NCI-H2227 (cell line): Measurements from ENCODE around the gene VWF.
A peak's percentile ranks its signal among the peaks of the same experiment; 100 is the strongest.

Source experiments
- DNase-seq: peaks from one replicate; lab custom pipeline; 2025; ENCODE audit not compliant: unreplicated experiment; lab: John Stamatoyannopoulos, UW

VWF gene

GRCh38 chr12:6062757-6063735 lies 61.4 kb downstream of the VWF start:
- peak; percentile 27 for DNase-seq

- DNase-seq = no peak
Observed at GRCh38 chr12:6062395-6062756, 62.1 kb downstream of the VWF start.

- no peak for DNase-seq
Observed at GRCh38 chr12:6061660-6062059, 62.8 kb downstream of the VWF start.

DNA sequence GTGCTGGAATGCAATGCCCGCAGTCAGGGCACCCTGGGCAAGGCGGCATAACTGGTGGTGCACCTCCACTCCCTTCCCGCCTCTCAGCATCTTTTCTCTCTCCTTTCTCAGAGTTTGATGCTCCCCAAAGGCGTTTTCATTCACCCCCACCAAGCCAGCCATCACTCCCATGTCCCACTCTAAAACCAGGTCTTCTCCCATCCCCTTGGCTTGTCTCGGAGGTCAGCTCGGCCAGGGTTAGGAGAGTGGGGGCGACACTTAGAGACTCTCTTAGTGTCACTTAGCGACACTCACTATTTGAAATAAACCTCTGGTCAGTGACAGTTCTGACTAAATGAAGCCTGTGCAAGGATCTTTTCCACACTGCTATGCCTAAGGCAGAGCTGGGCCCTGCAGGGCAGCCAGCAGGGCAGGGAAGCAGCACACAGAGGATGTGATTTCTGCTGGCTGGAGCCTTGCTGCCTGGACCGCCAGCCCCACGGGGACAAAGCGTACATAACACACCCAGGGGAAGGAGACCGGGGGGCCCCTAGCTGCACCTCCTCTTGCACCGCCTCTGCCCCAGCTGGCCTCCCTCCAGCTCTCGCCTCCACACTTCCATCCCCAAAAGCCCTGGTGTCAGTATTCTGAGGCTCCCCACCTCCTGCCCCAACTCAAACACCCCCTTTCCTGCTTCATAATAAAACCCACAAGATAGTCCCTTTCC lies 64.5 kb downstream of the VWF start:
- DNase-seq = no peak

- DNase-seq = no peak
Observed at GRCh38 chr12:6059221-6059620, 65.2 kb downstream of the VWF start.

- no peak for DNase-seq
Observed at GRCh38 chr12:6058481-6059161, 65.8 kb downstream of the VWF start.

- DNase-seq = no peak
Observed at GRCh38 chr12:6057700-6058099, 66.8 kb downstream of the VWF start.

DNA sequence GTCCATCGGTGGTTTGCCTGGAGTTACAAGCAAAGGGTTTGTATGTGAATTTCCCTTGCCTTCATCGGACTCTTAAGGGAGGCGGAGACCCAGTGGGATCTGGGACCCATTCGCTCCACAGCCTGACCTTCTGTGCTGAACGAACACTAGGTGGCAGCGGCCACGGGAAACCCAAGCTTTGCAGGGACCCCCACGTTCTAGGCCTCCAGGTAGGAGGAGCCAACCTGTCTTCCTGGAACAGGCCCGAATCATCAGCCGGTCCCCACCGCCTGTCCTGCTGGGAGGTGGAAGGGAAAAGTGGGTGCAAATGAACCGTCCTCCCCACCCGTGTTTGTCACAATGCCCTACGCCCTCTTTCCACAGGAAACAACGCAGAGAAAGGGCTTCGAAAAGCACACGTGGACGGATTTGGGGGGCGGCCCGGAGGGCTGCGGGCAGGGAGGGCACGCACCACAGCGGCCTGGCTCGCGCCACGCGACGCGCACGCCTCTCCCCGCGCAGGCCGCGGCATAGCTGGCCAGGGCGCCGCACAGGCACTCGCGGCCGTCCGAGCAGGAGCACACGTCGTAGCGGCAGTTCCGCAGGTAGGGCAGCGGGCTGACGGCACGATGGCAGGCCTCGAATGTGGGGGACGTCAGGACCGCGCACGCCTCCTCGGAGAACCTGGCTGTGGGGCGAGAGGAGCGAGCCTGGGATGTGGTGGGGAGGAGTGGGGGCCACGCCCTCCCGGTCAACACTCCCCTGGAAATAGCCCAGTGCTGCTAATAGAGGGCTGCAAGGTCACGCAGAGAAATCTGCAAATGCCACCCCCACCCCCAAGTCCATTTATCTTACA lies 67.8 kb downstream of the VWF start:
- no peak for DNase-seq

GRCh38 chr12:6053541-6053940 lies 70.9 kb downstream of the VWF start:
- DNase-seq = no peak

- no peak for DNase-seq
Observed at GRCh38 chr12:6052940-6053329, 71.5 kb downstream of the VWF start.

GRCh38 chr12:6052206-6052939 lies 72.1 kb downstream of the VWF start:
- DNase-seq = no peak

DNA sequence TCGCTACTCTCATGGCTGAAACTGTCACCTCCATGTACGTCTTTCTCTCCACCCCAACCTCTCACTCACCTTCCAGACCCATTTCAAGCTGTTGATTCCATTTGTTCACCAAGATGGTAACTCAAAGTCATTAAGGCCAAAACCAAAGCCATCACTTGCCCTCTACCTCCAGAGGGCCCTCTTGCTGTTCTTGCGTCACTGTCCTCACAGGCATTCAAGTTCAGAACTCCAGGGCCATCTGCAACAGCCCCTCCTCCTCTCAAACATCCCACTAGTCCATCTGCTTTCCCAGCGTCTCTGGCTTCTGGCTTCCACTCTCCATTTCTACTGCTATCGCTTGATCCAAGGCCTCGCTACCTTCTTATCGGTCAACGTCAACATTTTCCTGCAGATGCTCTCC lies 74.5 kb downstream of the VWF start:
- no peak for DNase-seq

DNA sequence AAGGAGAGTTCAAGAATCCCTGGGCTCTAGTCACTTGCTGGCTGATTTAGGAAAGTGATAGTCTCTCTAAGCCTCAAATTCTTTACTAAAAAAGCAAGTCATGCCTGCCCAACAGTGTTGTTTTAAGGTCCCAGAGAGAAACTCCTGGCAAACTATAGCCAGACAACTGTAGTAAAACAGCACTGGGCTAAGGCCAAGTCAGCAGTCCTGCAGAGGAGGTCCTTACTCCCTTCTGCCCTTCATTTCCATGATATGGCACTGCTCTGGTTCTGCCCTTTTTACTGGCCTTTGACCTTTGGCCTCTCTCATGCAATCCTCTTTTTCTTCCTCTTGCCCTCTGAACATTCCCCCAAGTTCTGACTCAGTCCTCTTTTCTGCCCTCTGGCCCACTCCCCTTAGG lies 74.9 kb downstream of the VWF start:
- DNase-seq = no peak

DNA sequence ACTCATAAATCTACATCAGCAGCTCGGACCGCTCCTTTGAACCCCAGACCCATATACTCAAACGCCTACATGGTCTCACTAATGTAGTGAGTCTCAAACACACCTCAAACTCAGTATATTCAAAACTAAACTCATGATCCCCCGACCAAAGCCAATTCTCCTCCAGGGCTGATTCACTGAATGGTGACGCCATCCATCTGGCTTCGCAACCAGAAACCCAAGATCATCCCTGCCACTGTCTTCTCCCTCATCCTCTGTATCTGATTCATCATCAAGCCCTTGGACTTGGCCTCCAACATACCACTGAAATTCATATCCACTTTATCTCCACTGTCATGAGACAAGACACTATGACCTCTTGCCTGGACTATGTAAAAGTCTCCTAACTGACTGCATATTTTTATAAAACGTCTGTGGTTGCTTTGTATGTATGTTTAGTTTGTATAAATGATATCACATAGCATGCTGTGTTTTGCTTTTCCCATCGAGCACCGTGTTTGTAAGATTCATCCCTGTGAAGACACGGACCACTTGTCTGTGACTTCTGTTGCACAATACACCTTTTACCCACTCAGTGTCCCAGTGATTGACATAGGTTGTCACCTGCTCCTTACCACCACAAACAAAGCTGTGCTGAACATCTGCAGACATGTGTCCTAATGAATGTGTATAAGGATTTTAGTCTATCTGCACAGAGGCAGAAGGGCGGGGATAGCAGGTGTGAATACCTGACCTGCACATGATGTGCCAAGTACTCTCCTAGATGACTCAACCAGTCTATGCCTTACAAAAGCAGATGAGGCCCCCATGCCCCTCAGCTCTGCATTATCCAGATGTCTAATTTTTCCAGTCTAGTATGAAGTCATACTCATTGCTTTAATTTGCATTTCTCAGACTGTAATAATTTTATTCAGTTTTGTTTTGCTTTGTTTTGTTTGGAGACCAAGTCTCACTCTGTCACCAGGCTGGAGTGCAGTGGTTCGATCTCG lies 76.9 kb downstream of the VWF start:
- DNase-seq = no peak

DNA sequence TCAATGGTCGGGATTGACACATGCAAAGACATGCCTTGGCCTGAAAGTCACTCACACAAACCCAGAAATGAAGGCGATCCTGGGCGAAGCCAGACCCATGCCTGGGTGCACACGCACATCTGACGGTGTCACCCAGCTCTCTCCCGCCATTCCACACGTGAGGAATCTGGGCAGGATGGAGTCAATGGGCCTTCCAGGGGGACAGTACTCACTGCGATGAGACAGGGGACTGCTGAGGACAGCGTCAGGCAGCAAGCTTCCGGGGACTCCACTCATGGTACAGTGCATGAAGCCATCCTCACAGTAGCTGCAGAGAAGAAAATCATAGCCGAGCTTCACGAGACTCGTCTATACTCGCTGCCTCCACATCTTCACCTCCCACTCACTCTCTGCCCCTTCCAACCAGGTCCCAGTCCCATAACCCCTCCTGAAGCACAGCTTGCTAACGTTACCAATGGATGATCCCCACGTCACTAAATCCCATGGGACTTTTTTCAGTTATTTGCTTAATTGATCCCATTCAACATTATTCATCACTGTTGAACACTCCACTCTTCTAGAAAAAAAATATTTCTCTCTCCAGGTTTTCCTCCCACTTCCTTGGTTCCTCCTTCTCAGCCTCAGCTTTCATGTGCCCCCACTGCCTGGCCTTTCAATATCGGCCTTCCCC lies 77.8 kb downstream of the VWF start:
- no peak for DNase-seq

- DNase-seq = no peak
Observed at GRCh38 chr12:6045438-6045837, 79.0 kb downstream of the VWF start.

- no peak for DNase-seq
Observed at GRCh38 chr12:6044082-6044481, 80.4 kb downstream of the VWF start.

- no peak for DNase-seq
Observed at GRCh38 chr12:6042446-6042845, 82.0 kb downstream of the VWF start.
